WTC11 (cell line): ENCODE measurements around the gene TRIM4. TPM values are rescaled to one million over a fixed set of nuclear protein-coding genes. Genes with fewer than 3 reads are reported as not detected.
A peak's percentile ranks its signal among the peaks of the same experiment; 100 is the strongest.
"Not testable (repeated sequence)": the region's sequence is repeated elsewhere in the genome, so short reads cannot be mapped to it uniquely, and the experiment has no call there.

Source experiments
- ATAC-seq: fragments of 200-7000 bp; cut with Tn5 transposase; 2 replicates; pipeline ENCODE4 v1.10.0; 2021; ENCODE audit warnings: mild to moderate bottlenecking, moderate library complexity
- CTCF ChIA-PET: fragments of 300-600 bp; sonication (Branson Sonifier 250); formaldehyde crosslinking; loops from one replicate; lab custom pipeline; 2021; ENCODE audit warnings: antibody characterized with exemption; lab: Charles Lee
- POLR2A ChIA-PET: fragments of 350-600 bp; sonication (Branson Sonifier 250); formaldehyde crosslinking; loops from one replicate; lab custom pipeline; 2021; ENCODE audit warnings: antibody characterized with exemption; lab: Charles Lee
- DNase-seq: peaks from one replicate; pipeline ENCODE4 v3.0.0; 2021; ENCODE audit warnings: low spot score
- H3K27ac Mint-ChIP-seq: 2 replicates; pipeline ENCODE4 v1.8.0; 2021; ENCODE audit warnings: mixed read lengths
- H3K27me3 Mint-ChIP-seq: 2 replicates; pipeline ENCODE4 v1.8.0; 2021; ENCODE audit warnings: low read depth, mild to moderate bottlenecking, moderate library complexity, mixed read lengths
- H3K36me3 Mint-ChIP-seq: 2 replicates; pipeline ENCODE4 v1.8.0; 2021; ENCODE audit warnings: mixed read lengths
- H3K4me1 Mint-ChIP-seq: 2 replicates; pipeline ENCODE4 v1.8.0; 2022; ENCODE audit warnings: mixed read lengths
- H3K4me3 Mint-ChIP-seq: 2 replicates; pipeline ENCODE4 v1.8.0; 2021; ENCODE audit warnings: mild to moderate bottlenecking, moderate library complexity, mixed read lengths
- H3K9me3 Mint-ChIP-seq: 2 replicates; pipeline ENCODE4 v1.8.0; 2021; ENCODE audit warnings: mixed read lengths
- CTCF ChIP-seq: fragments of 200-600 bp; IDR thresholded peaks from 2 replicates; pipeline ENCODE4 v1.8.0; 2022; ENCODE audit warnings: antibody characterized with exemption
- E2F5 ChIP-seq: sonication (generic); formaldehyde crosslinking; IDR thresholded peaks from 2 replicates; pipeline ENCODE4 v1.8.1; 2022; ENCODE audit warnings: mild to moderate bottlenecking, moderate library complexity, missing genetic modification reagents
- ETV6 ChIP-seq: sonication (generic); formaldehyde crosslinking; IDR thresholded peaks from 2 replicates; pipeline ENCODE4 v1.8.1; 2022; ENCODE audit warnings: mild to moderate bottlenecking, missing genetic modification reagents
- FOXP1 ChIP-seq: sonication (generic); formaldehyde crosslinking; IDR thresholded peaks from 2 replicates; pipeline ENCODE4 v1.8.0; 2022; ENCODE audit warnings: missing genetic modification reagents, mild to moderate bottlenecking, moderate library complexity, borderline replicate concordance
- GABPB1 ChIP-seq: sonication (generic); formaldehyde crosslinking; IDR thresholded peaks from 2 replicates; pipeline ENCODE4 v1.8.1; 2023; ENCODE audit warnings: mild to moderate bottlenecking, missing genetic modification reagents
- HMGA2 ChIP-seq: fragments of 250-450 bp; sonication (Bioruptor Pico); IDR thresholded peaks from 2 replicates; pipeline ENCODE4 v1.4.0; 2021; ENCODE audit warnings: mild to moderate bottlenecking, moderate library complexity
- MLX ChIP-seq: sonication (generic); formaldehyde crosslinking; IDR thresholded peaks from 2 replicates; pipeline ENCODE4 v1.8.1; 2023; ENCODE audit warnings: mild to moderate bottlenecking, missing genetic modification reagents, moderate library complexity
- MYBL2 ChIP-seq: sonication (generic); formaldehyde crosslinking; IDR thresholded peaks from 2 replicates; pipeline ENCODE4 v1.8.1; 2023; ENCODE audit warnings: mild to moderate bottlenecking, moderate library complexity, missing genetic modification reagents
- NFE2L1 ChIP-seq: sonication (generic); formaldehyde crosslinking; IDR thresholded peaks from 2 replicates; pipeline ENCODE4 v1.8.1; 2023; ENCODE audit warnings: missing genetic modification reagents
- SMAD3 ChIP-seq: sonication (generic); formaldehyde crosslinking; IDR thresholded peaks from 2 replicates; pipeline ENCODE4 v1.8.0; 2022; ENCODE audit warnings: missing genetic modification reagents, mild to moderate bottlenecking, borderline replicate concordance
- TEAD1 ChIP-seq: sonication (generic); formaldehyde crosslinking; IDR thresholded peaks from 2 replicates; pipeline ENCODE4 v1.8.0; 2022; ENCODE audit warnings: mild to moderate bottlenecking, missing genetic modification reagents
- USF1 ChIP-seq: sonication (generic); formaldehyde crosslinking; IDR thresholded peaks from 2 replicates; pipeline ENCODE4 v1.8.0; 2022; ENCODE audit warnings: mild to moderate bottlenecking, missing genetic modification reagents
- ZNF219 ChIP-seq: sonication (generic); formaldehyde crosslinking; IDR thresholded peaks from 2 replicates; pipeline ENCODE4 v1.8.0; 2023; ENCODE audit warnings: missing genetic modification reagents, mild to moderate bottlenecking, borderline replicate concordance
- ZNF396 ChIP-seq: fragments of 250-450 bp; sonication (Bioruptor Pico); IDR thresholded peaks from 2 replicates; pipeline ENCODE4 v1.8.0; 2021; ENCODE audit warnings: mild to moderate bottlenecking, moderate library complexity, borderline replicate concordance
- ZNF416 ChIP-seq: fragments of 250-450 bp; sonication (Bioruptor Pico); IDR thresholded peaks from 2 replicates; pipeline ENCODE4 v1.9.0; 2021; ENCODE audit warnings: mild to moderate bottlenecking, inconsistent platforms
- total RNA-seq: library from RNA; stranded (reverse); gene quantifications from 3 replicates; pipeline ENCODE4 v1.2.3, GENCODE V29; 2021
- TF ChIP-seq, protein P1 (sequence below): sonication (generic); formaldehyde crosslinking; IDR thresholded peaks from 2 replicates; pipeline ENCODE4 v1.8.1; 2023; ENCODE audit warnings: mild to moderate bottlenecking, missing genetic modification reagents, moderate library complexity
- TF ChIP-seq, protein P2 (sequence below): sonication (generic); formaldehyde crosslinking; IDR thresholded peaks from 2 replicates; pipeline ENCODE4 v1.8.1; 2022; ENCODE audit warnings: low read depth, missing genetic modification reagents, borderline replicate concordance
- TF ChIP-seq, protein P3 (sequence below): fragments of 250-450 bp; sonication (Bioruptor Pico); IDR thresholded peaks from 2 replicates; pipeline ENCODE4 v1.9.0; 2021; ENCODE audit warnings: mild to moderate bottlenecking
- TF ChIP-seq, protein P4 (sequence below): sonication (generic); formaldehyde crosslinking; IDR thresholded peaks from 2 replicates; pipeline ENCODE4 v1.8.0; 2023; ENCODE audit warnings: mild to moderate bottlenecking, missing genetic modification reagents

The TRIM4 gene
- total RNA-seq, 1 experiment from 2014 or later = 6.6 TPM

DNA sequence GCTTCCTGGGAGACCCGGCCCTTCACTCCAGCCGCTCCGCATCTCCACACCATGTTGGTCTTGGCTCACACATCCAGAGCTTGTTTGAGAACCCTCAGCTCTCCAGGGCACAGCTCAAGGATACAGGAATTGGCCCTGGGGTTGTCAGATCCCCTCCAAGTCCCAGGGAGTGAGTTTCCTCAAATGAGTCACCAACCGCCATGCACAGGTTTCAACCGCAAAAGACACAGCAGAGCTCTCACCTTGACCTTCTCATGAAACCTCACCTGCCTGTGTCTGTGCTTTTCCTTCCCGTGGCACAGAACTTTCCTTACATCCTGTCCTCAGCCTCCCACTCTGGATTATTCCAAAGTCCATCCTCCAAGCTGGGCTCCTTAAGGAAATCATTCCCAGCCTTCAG is 35.9 kb upstream of the TRIM4 start:
- Mint-ChIP-seq H3K27me3 (peaks cover 35% of the 10 kb centered on the region), H3K9me3 (peaks cover 37% of the 10 kb centered on the region), H3K27ac (no peak overlapping the region), H3K4me3 (no peak overlapping the region), H3K36me3 (peaks cover 18% of the 10 kb centered on the region), H3K4me1 (peaks cover 3% of the 10 kb centered on the region; the same call in 1 of the 2 replicates)
- CTCF ChIA-PET = interaction anchor here (0.7 to 1.7 kb wide), 6 partner anchors 24 to 159 kb away, joined by 3 to 4 read pairs (median 4); partner anchors contain the start of gene GJC3
- DNase-seq (no peak), ATAC-seq (no peak)
- POLR2A ChIA-PET = interaction anchor here (1.0 kb wide), 1 partner anchor 192 kb away, joined by 3 read pairs; no protein-coding TSS in a partner anchor
- TF ChIP-seq ETV6 (CRISPR knock-in tag) (no peak), HMGA2 (CRISPR knock-in tag) (no peak), ZNF396 (no peak), USF1 (CRISPR knock-in tag) (no peak), ZNF219 (no peak), SMAD3 (CRISPR knock-in tag) (no peak), NFE2L1 (CRISPR knock-in tag) (no peak), MLX (CRISPR knock-in tag) (no peak), MYBL2 (CRISPR knock-in tag) (no peak)
- TF ChIP-seq, protein P1, sequence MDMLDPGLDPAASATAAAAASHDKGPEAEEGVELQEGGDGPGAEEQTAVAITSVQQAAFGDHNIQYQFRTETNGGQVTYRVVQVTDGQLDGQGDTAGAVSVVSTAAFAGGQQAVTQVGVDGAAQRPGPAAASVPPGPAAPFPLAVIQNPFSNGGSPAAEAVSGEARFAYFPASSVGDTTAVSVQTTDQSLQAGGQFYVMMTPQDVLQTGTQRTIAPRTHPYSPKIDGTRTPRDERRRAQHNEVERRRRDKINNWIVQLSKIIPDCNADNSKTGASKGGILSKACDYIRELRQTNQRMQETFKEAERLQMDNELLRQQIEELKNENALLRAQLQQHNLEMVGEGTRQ (CRISPR knock-in tag) = no peak
- TF ChIP-seq, protein P2, sequence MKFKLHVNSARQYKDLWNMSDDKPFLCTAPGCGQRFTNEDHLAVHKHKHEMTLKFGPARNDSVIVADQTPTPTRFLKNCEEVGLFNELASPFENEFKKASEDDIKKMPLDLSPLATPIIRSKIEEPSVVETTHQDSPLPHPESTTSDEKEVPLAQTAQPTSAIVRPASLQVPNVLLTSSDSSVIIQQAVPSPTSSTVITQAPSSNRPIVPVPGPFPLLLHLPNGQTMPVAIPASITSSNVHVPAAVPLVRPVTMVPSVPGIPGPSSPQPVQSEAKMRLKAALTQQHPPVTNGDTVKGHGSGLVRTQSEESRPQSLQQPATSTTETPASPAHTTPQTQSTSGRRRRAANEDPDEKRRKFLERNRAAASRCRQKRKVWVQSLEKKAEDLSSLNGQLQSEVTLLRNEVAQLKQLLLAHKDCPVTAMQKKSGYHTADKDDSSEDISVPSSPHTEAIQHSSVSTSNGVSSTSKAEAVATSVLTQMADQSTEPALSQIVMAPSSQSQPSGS (CRISPR knock-in tag) = no peak
- TF ChIP-seq, protein P3, sequence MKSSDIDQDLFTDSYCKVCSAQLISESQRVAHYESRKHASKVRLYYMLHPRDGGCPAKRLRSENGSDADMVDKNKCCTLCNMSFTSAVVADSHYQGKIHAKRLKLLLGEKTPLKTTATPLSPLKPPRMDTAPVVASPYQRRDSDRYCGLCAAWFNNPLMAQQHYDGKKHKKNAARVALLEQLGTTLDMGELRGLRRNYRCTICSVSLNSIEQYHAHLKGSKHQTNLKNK = no peak

GRCh38 chr7:99954643-99955042 is 35.3 kb upstream of the TRIM4 start:
- POLR2A ChIA-PET = interaction anchor here (1.0 kb wide), 1 partner anchor 192 kb away, joined by 3 read pairs; no protein-coding TSS in a partner anchor
- DNase-seq, H3K27ac Mint-ChIP-seq, ATAC-seq, H3K4me1 Mint-ChIP-seq, H3K4me3 Mint-ChIP-seq: not testable (repeated sequence)
- H3K9me3 Mint-ChIP-seq = peaks cover 42% of the 10 kb centered on the region
- H3K27me3 Mint-ChIP-seq = peaks cover 34% of the 10 kb centered on the region
- H3K36me3 Mint-ChIP-seq = peaks cover 24% of the 10 kb centered on the region
- CTCF ChIA-PET = interaction anchor here (1.0 to 1.7 kb wide), 3 partner anchors 25 to 40 kb away, joined by 3 to 4 read pairs (median 4); partner anchors contain the start of gene GJC3

- ATAC-seq = no peak
- H3K27me3 Mint-ChIP-seq = peaks cover 28% of the 10 kb centered on the region
- peaks cover 31% of the 10 kb centered on the region for H3K36me3 Mint-ChIP-seq
- H3K4me1 Mint-ChIP-seq = peaks cover 3% of the 10 kb centered on the region; the same call in 1 of the 2 replicates
- no peak overlapping the region for H3K4me3 Mint-ChIP-seq
- POLR2A ChIA-PET = no interaction called here
- no peak overlapping the region for H3K27ac Mint-ChIP-seq
- CTCF ChIA-PET = no interaction called here
- H3K9me3 Mint-ChIP-seq = peaks cover 51% of the 10 kb centered on the region
- no peak for TF ChIP-seq FOXP1 (CRISPR knock-in tag)
- TF ChIP-seq TEAD1 (CRISPR knock-in tag) = no peak
- TF ChIP-seq CTCF = no peak
- TF ChIP-seq, protein P4, sequence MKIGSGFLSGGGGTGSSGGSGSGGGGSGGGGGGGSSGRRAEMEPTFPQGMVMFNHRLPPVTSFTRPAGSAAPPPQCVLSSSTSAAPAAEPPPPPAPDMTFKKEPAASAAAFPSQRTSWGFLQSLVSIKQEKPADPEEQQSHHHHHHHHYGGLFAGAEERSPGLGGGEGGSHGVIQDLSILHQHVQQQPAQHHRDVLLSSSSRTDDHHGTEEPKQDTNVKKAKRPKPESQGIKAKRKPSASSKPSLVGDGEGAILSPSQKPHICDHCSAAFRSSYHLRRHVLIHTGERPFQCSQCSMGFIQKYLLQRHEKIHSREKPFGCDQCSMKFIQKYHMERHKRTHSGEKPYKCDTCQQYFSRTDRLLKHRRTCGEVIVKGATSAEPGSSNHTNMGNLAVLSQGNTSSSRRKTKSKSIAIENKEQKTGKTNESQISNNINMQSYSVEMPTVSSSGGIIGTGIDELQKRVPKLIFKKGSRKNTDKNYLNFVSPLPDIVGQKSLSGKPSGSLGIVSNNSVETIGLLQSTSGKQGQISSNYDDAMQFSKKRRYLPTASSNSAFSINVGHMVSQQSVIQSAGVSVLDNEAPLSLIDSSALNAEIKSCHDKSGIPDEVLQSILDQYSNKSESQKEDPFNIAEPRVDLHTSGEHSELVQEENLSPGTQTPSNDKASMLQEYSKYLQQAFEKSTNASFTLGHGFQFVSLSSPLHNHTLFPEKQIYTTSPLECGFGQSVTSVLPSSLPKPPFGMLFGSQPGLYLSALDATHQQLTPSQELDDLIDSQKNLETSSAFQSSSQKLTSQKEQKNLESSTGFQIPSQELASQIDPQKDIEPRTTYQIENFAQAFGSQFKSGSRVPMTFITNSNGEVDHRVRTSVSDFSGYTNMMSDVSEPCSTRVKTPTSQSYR (CRISPR knock-in tag) = no peak
- no peak for TF ChIP-seq ZNF416 (CRISPR knock-in tag)
- TF ChIP-seq E2F5 = no peak
- TF ChIP-seq GABPB1 (CRISPR knock-in tag) = peak; percentile 89
- DNase-seq = no peak
These were observed 34.3 kb upstream of the TRIM4 start for GRCh38 chr7:99953649-99954048.

DNA sequence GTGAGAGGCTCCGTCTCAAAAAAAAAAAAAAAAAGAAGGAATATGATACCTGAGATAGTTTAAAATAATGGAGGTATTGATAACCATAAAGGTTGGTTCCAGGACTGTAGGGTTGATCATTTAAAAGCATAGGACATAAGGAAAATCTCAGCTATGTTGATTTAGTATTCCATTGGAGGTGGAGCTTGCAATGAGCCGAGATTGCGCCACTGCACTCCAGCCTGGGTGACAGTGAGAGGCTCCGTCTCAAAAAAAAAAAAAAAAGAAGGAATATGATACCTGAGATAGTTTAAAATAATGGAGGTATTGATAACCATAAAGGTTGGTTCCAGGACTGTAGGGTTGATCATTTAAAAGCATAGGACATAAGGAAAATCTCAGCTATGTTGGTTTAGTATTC is 33.3 kb upstream of the TRIM4 start:
- Mint-ChIP-seq H3K27me3 (peaks cover 26% of the 10 kb centered on the region), H3K36me3 (peaks cover 38% of the 10 kb centered on the region), H3K9me3 (peaks cover 58% of the 10 kb centered on the region)
- CTCF ChIA-PET, H3K27ac Mint-ChIP-seq, ATAC-seq, DNase-seq, POLR2A ChIA-PET, H3K4me1 Mint-ChIP-seq, H3K4me3 Mint-ChIP-seq: not testable (repeated sequence)
